IMR-90 (cell line): ENCODE results near the gene CIZ1. TPM values are rescaled to one million over a fixed set of nuclear protein-coding genes. Genes with fewer than 3 reads are reported as not detected.

Experiments used
- ATAC-seq: fragments of 200-7000 bp; cut with Tn5 transposase; 2 replicates; pipeline ENCODE4 v1.9.1; 2020; ENCODE audit warnings: low read depth, mild to moderate bottlenecking, moderate library complexity
- BruUV-seq: library from RNA; stranded (reverse); fragments of 400-500 nt; replicated peaks from 2 replicates; lab custom pipeline; 2021; lab: Mats Ljungman, UMichigan
- CTCF ChIA-PET: fragments of 300-600 bp; formaldehyde crosslinking; extraction: SDS; loops from one replicate; lab custom pipeline; 2021; ENCODE audit warnings: antibody characterized with exemption; lab: Yijun Ruan, JAX
- POLR2A ChIA-PET: fragments of 300-600 bp; sonication (Branson Sonifier 250); formaldehyde crosslinking; loops from one replicate; lab custom pipeline; 2022; ENCODE audit warnings: antibody characterized with exemption; ENCODE audit not compliant: unreplicated experiment; lab: Charles Lee
- DNase-seq: peaks from one replicate; pipeline ENCODE4 v3.0.0; 2013
- H2AFZ ChIP-seq: replicated peaks from 2 replicates; pipeline ENCODE3; 2013; ENCODE audit warnings: low read length, mild to moderate bottlenecking; ENCODE audit not compliant: poor library complexity
- H2AK5ac ChIP-seq: 2 replicates; pipeline ENCODE4 v1.6.1; 2013; ENCODE audit warnings: low read depth, low read length, inconsistent platforms
- H2AK9ac ChIP-seq: replicated peaks from 2 replicates; pipeline ENCODE3; 2013; ENCODE audit warnings: mild to moderate bottlenecking, low read depth, low read length, moderate library complexity; ENCODE audit not compliant: poor library complexity
- H2BK120ac ChIP-seq: 2 replicates; pipeline ENCODE4 v1.6.1; 2013; ENCODE audit warnings: low read depth, low read length, inconsistent platforms
- H2BK15ac ChIP-seq: 3 replicates; pipeline ENCODE4 v1.6.1; 2013; ENCODE audit warnings: low read depth, low read length, inconsistent platforms
- H2BK20ac ChIP-seq: 2 replicates; pipeline ENCODE4 v1.6.1; 2013; ENCODE audit warnings: low read depth, mild to moderate bottlenecking, inconsistent platforms, low read length, moderate library complexity
- H2BK5ac ChIP-seq: 2 replicates; pipeline ENCODE4 v1.6.1; 2013; ENCODE audit warnings: mild to moderate bottlenecking, low read depth, low read length, inconsistent platforms; ENCODE audit not compliant: poor library complexity, severe bottlenecking
- H3K14ac ChIP-seq: replicated peaks from 2 replicates; pipeline ENCODE4 v1.6.1; 2013; ENCODE audit warnings: low read depth, low read length, inconsistent platforms
- H3K18ac ChIP-seq: 2 replicates; pipeline ENCODE4 v1.6.1; 2013; ENCODE audit warnings: low read depth, low read length, control low read depth
- H3K23ac ChIP-seq: 2 replicates; pipeline ENCODE4 v1.6.1; 2013; ENCODE audit warnings: low read depth, low read length, inconsistent platforms
- H3K27ac ChIP-seq: 2 replicates; pipeline ENCODE4 v1.5.1; 2013; ENCODE audit warnings: mild to moderate bottlenecking, control low read depth, low read length; ENCODE audit not compliant: insufficient read depth
- H3K27me3 ChIP-seq: 2 replicates; pipeline ENCODE4 v1.6.1; 2013; ENCODE audit warnings: low read length; ENCODE audit not compliant: control insufficient read depth, insufficient read depth
- H3K36me3 ChIP-seq: 2 replicates; pipeline ENCODE4 v1.6.1; 2013; ENCODE audit warnings: low read length, mixed read lengths; ENCODE audit not compliant: control insufficient read depth, insufficient read depth
- H3K4ac ChIP-seq: 2 replicates; pipeline ENCODE4 v1.6.1; 2013; ENCODE audit warnings: low read depth, low read length, inconsistent platforms
- H3K4me1 ChIP-seq: 2 replicates; pipeline ENCODE4 v1.6.1; 2013; ENCODE audit warnings: low read length, mixed read lengths; ENCODE audit not compliant: control insufficient read depth, insufficient read depth
- H3K4me2 ChIP-seq: 2 replicates; pipeline ENCODE4 v1.6.1; 2013; ENCODE audit warnings: low read depth, mild to moderate bottlenecking, control low read depth, low read length, moderate library complexity
- H3K4me3 ChIP-seq: 2 replicates; pipeline ENCODE4 v1.5.1; 2013; ENCODE audit warnings: low read depth, mild to moderate bottlenecking, control low read depth, low read length, moderate library complexity; ENCODE audit not compliant: insufficient read depth
- H3K56ac ChIP-seq: 2 replicates; pipeline ENCODE4 v1.6.1; 2013; ENCODE audit warnings: low read length, inconsistent platforms; ENCODE audit not compliant: insufficient read depth; ENCODE audit errors: extremely low read depth
- H3K79me1 ChIP-seq, 2 experiments: 2 replicates each; pipeline ENCODE4 v1.6.1; 2013; ENCODE audit warnings: low read length in 2 of 2, inconsistent platforms in 1 of 2, low read depth in 1 of 2
- H3K9ac ChIP-seq: 2 replicates; pipeline ENCODE4 v1.6.1; 2013; ENCODE audit warnings: low read depth, low read length, control low read depth
- H3K9me1 ChIP-seq: 2 replicates; pipeline ENCODE4 v1.6.1; 2013; ENCODE audit warnings: low read length, inconsistent platforms; ENCODE audit not compliant: insufficient read depth
- H3K9me3 ChIP-seq: 2 replicates; pipeline ENCODE4 v1.6.1; 2013; ENCODE audit warnings: low read length; ENCODE audit not compliant: control insufficient read depth, insufficient read depth
- H4K20me1 ChIP-seq: 2 replicates; pipeline ENCODE4 v1.6.1; 2013; ENCODE audit warnings: low read length, inconsistent platforms; ENCODE audit not compliant: insufficient read depth
- H4K5ac ChIP-seq: 2 replicates; pipeline ENCODE4 v1.6.1; 2013; ENCODE audit warnings: mild to moderate bottlenecking, low read depth, low read length, control low read depth
- H4K8ac ChIP-seq, 2 experiments: 2 replicates each; pipeline ENCODE4 v1.6.1; 2013; ENCODE audit warnings: low read depth in 2 of 2, low read length in 2 of 2, control low read depth in 1 of 2, inconsistent platforms in 1 of 2
- H4K91ac ChIP-seq: 2 replicates; pipeline ENCODE4 v1.6.1; 2013; ENCODE audit warnings: low read depth, low read length, inconsistent platforms; ENCODE audit not compliant: insufficient read depth
- MAZ ChIP-seq: IDR thresholded peaks from 2 replicates; pipeline ENCODE4 v1.6.1; 2012; ENCODE audit warnings: low read depth, mild to moderate bottlenecking, low read length, improper control_type of control experiment, moderate library complexity, borderline replicate concordance
- NFE2L2 ChIP-seq: fragments of 150-350 bp; IDR thresholded peaks from 2 replicates; pipeline ENCODE4 v1.6.1; 2016; ENCODE audit warnings: low read depth, mild to moderate bottlenecking, low read length
- WGBS, 2 experiments: methylation state at CpG; one replicate each; pipeline versions ENCODE4 v1.1.5 to v1.1.7; 2013; ENCODE audit warnings: missing lambda C conversion rate in 2 of 2; ENCODE audit not compliant: insufficient read length in 1 of 2; ENCODE audit errors: extremely low coverage in 2 of 2; 5-methylcytosine and 5-hydroxymethylcytosine counted together
- dilution Hi-C: fragments of 300-500 bp; cut with HindIII; formaldehyde crosslinking; loops from one replicate; pipeline ENCODE4 v1.14.3; 2018; ENCODE audit warnings: low sequenced_read_pairs; ENCODE audit not compliant: unreplicated experiment
- in situ Hi-C: fragments of 300-500 bp; cut with MboI; formaldehyde crosslinking; loops from 3 replicates; pipeline ENCODE4 v1.14.3; 2019; ENCODE audit warnings: low sequenced_read_pairs, inconsistent platforms, mixed read lengths
- intact Hi-C: fragments of 100-400 bp; cut with micrococcal nuclease; formaldehyde crosslinking; loops from 2 replicates; pipeline ENCODE4 v1.10.0; 2022
- polyA plus RNA-seq, 3 experiments: library from polyadenylated mRNA; depleted of rRNA; stranded (reverse); fragments of >200 nt; gene quantifications; 2 replicates each; pipeline ENCODE4 v1.2.3, GENCODE V29; 2012; ENCODE audit warnings: low replicate concordance in 1 of 3
- total RNA-seq: library from RNA; depleted of rRNA; stranded (reverse); fragments of >200 nt; gene quantifications from 2 replicates; pipeline ENCODE4 v1.2.3, GENCODE V29; 2012

The CIZ1 gene
- total and polyA plus RNA-seq, 2 of the 4 experiments (the other 2 are of a cell fraction) = 13.8 to 51.9 TPM

DNA sequence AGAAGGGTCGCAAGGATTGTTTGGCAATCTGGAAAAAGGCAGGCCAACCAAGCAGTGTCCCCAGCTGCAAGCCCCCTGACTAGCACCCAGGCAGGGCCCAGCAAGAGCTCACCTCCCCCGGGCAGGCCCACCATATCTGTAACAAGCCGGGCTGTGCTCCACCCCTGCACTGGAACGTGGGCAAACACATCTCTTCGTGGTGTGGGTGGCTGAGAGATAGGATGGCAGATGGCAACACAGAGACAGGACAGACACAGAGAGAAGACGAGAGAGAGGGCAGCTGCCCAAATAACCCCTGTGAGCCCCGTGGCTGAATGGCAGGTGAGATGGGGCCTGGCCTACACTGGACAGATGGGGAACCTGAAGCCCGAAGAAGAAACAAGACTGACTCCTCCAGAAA, 21.9 kb downstream of the CIZ1 start:
- peaks cover 2% of the 10 kb centered on the region; the same call in 1 of the 2 replicates for H3K4me1 ChIP-seq
- peaks cover 15% of the 10 kb centered on the region for H3K9me1 ChIP-seq
- peak overlapping the region; percentile 82 for H2AK9ac ChIP-seq
- dilution Hi-C loops (no loop called here), intact Hi-C loops (no loop called here), in situ Hi-C loops (no loop called here)
- ChIA-PET POLR2A (no interaction called here), CTCF (no interaction called here)
- no peak for TF ChIP-seq MAZ
- TF ChIP-seq NFE2L2 = no peak
- peaks cover 47% of the 10 kb centered on the region for H3K36me3 ChIP-seq
- no peak overlapping the region for H2BK15ac ChIP-seq
- no peaks in the 10 kb centered on the region for H3K27me3 ChIP-seq
- no peak for DNase-seq
- no peak overlapping the region for H4K91ac ChIP-seq
- no peak overlapping the region for H3K27ac ChIP-seq
- H3K9me3 ChIP-seq = no peaks in the 10 kb centered on the region
- H2BK120ac ChIP-seq = no peak overlapping the region
- peak overlapping the region; percentile 43 for H2AFZ ChIP-seq
- no peak for ATAC-seq
- H3K56ac ChIP-seq = no peak overlapping the region
- H3K23ac ChIP-seq = no peak overlapping the region
- H2BK5ac ChIP-seq = no peak overlapping the region
- no peak overlapping the region; the same call in 1 of the 2 replicates for H2AK5ac ChIP-seq
- no peak overlapping the region for H3K4me3 ChIP-seq
- H3K4me2 ChIP-seq = no peak overlapping the region
- no peak overlapping the region for H4K5ac ChIP-seq
- H3K4ac ChIP-seq = no peak overlapping the region
- H4K8ac ChIP-seq = no peak overlapping the region
- WGBS, 2 experiments = 92% methylated on average over 2 of the region's 8 CpGs; no CpG with 5 or more reads in 1 of the 2 experiments
- H4K20me1 ChIP-seq = 0 out of 2 replicates have a peak, but pooled peaks cover 2% of the 10 kb centered on the region
- no TSS peak for BruUV-seq
- H3K79me1 ChIP-seq = peaks cover 9 to 43% of the 10 kb centered on the region in 2 experiments
- H3K14ac ChIP-seq = no peak overlapping the region
- H3K18ac ChIP-seq = no peak overlapping the region
- H3K9ac ChIP-seq = no peak overlapping the region
- H2BK20ac ChIP-seq = no peak overlapping the region
